Stimulated activated CD8-positive, alpha-beta memory T cell treated with anti-CD3 and anti-CD28 coated beads, Interleukin-15, amount 100 ng/mL, for 1 hour (primary cell): Measurements from ENCODE around the gene CASP8AP2.
"Not testable (repeated sequence)": the region's sequence is repeated elsewhere in the genome, so short reads cannot be mapped to it uniquely, and the experiment has no call there.

ENCODE experiments used
- DNase-seq: peaks from one replicate; pipeline ENCODE4 v3.0.0-alpha.2; 2020; ENCODE audit warnings: low read depth

Gene CASP8AP2

DNA sequence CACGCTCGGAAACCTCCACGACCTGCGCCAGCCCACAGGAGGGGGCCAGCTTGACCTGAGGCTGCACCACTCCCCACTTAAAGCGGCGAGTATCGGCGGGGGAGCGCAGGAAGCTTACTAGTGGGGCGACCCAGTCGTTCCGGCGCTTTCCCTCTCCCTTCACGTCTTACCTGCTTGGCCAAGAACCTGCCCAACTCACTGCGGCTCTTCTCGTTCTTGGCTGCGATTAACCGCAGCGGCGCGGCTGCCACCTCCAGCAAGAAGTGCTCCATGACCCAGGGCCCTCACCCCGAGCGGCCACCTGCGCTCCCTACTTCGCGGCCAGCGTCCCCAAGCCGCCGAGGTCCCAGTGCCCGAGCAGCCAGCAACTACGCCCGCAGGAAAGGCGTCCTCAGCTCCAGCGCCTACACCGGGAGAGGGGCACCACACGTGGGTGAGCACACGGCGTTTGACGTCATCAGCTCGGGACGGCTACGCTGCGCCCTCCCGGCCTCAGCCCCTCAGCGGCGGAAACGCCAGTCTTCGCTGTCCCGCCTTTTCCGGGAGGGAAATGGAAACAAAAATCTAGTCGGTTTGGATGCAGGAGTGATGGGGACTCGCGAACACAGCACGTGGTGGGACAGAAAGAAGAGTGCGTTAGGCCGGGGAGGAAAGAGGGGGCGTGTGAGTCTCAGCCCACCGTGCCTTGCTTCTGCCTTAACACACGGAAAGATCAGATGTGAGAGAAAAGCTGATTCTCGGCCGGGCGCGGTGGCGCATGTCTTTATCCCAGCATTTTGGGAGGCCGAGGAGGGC, 10.1 kb upstream of the CASP8AP2 start, which contains the start of gene MDN1:
MDN1 (minus strand) TSS at position 459 of the 795 bp plus-strand sequence; CDS start at position 272, 187 bp downstream.
- DNase-seq: peak; percentile 74

DNA sequence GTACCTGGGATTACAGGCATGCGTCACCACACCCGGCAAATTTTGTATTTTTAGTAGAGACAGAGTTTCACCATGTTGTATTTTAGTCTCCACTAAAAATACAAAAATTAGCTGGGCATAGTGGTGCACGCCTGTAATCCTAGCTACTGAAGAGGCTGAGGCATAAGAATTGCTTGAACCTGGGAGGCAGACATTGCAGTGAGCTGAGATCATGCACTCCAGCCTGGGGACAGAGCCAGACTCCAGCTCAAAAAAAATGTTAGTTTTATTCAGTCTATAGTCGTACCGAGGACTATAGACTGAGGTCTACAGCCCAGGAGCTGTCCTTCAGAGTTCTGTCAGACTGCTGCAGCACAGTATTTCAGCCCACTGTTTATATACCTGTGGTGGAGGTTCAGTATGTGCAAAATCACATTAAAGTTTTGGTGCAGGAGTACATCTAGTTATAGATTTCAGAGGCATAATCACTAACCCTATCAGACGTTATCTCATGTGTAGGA, 3.6 kb upstream of the CASP8AP2 start:
- DNase-seq: no peak

DNA sequence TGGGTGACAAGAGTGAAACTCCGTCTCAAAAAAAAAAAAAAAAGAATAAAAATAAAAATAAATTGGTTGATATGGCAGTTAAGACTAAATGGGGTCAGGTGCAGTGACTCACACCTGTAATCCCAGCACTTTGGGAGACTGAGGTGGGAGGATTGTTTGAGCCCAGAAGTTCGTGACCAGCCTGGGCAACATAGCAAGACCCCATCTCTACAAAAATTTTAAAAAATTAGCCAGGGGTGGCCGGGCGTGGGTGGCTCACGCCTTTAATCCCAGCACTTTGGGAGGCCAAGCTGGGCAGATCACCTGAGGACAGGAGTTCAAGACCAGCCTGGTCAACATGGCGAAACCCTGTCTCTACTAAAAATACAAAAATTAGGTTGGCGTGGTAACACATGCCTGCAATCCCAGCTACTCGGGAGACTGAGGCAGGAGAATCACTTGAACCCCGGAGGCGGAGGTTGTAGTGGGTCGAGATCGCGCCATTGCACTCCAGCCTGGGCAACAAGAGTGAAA, 1.1 kb upstream of the CASP8AP2 start:
- DNase-seq: not testable (repeated sequence)

DNA sequence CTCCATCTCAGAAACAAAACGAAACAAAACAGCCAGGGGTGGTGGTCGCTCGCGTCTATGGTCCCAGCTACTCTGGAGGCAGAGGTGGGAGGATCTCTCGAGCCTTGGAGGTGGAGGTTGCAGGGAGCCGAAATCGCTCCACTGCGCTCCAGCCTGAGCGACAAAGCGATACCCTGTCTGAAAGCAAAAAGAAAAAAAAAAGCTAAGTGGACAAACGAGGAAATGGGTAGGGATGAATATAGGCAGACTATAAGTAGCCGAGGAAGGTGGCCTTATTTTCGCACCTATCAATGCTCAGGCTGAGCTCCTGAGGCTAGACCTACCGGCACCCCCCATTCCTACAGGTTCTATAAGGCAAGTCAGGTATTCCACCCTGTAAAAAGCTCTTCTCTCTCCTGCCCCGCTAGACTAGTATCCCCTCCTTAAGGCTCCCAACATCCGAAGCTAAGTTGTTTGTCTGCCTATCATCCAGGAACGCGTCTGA, 650 bp upstream of the CASP8AP2 start:
- peak; percentile 4 for DNase-seq

DNA sequence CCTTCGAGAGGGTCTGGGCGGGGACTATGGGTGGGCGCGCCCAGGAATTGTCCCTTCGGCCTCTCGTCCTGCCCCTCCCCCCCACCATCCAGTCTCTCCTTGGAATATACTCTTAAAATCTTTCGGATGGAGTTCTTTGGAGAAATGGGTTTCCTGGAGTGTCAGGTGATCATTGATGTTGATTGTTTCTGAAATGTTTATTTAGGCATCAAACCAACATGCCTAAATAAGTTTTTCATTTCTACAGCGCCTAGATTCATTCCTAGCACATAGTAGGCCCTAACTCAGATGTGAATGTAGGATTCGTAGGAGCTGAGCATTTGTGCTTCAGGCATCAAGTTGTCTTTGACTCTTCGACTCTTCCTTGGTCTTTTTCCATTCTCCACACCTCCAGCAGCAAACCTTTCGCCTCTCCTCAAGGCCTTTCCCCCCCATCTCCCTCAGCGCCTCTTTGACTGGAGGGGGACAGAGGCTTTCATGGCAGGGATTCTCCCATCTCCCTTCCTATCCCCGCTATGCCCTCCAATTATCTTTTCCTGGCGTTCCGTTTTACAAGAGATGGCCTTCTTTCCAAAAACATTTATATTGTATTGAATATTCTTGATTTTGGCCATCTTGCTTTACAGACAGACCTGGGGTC, 610 bp downstream of the CASP8AP2 start:
- no peak for DNase-seq

DNA sequence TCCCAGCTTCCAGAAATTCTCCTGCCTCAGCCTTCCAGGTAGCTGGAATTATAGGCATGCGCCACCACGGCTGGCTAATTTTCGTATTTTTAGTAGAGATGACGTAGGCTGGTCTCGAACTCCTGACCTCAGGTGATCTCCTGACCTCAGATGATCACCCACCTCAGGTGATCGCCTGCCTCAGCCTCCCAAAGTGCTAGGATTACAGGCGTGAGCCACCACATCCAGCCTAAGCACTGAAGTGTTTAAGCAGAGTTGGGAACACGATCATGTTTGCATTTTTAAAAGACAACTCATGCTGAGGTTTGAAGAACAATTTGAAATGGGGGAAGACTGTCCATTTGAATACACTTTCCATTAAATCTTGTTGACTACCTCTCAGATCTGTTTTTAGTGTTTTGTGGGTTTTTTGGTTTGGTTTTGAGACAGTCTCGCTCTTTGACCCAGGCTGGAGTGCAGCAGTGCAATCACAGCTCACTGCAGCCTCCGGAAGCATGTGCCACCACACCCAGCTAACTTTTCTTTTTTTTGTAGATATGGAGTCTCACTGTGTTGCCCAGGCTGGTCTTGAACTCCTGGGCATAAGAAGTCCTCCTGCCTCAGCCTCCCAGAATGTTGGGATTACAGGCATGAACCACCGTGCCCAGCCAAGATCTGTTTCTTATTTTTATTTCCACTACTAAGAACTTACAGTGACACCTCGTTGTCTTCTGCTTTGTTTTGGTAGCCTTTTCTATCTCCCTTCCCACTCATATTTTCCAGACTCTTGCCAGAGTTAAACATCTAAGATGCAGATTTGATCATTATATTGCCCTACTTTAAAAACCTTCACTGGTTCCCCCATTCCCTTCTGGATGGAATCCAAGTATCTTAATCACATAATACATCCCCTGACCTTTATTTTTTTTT, 5.5 kb downstream of the CASP8AP2 start:
- no peak for DNase-seq

DNA sequence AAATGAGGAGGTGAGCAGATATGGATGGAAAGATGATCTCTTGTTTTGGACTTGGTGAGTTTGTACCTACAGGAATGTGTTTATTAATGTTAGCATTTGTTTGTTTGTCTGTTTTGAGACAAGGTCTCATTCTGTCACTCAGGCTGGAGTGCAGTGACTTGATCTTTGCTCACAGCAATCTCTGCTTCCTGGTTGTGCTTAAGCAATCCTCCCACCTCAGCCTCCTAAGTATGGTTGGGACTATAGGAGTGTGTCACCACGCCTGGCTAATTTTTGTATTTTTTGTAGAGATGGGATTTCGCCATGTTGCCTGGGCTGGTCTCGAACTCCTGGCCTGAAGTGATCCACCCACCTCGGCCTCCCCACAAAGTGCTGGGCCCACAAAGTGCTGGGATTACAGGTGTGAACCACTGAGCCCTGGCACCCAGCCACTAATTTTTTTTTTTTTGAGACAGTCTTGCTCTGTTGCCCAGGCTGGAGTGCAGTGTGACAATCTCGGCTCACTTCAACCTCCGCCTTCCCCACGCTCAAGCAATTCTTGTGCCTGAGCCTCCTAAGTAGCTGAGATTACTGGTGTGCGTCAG, 7.1 kb downstream of the CASP8AP2 start:
- DNase-seq: no peak

DNA sequence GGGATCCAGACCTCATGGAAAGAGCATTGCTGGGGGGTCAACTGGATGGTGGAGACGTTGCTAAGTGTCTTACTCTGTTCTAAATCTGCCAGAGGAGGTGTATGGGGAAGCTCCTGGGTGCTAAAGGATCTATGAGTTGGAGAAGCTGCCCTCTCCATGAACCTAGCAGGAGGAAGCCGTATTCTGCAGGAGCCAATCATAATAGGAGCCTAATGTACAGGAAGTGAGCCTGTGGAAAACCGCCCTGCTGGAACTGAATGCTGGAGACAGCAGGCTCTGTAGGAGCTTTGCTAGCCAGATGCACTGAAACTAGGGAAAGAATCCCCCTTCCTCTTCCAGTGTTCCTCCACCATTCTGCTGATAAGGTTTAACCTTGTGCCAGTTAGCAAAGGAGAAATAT, 10.9 kb downstream of the CASP8AP2 start:
- DNase-seq: no peak

DNA sequence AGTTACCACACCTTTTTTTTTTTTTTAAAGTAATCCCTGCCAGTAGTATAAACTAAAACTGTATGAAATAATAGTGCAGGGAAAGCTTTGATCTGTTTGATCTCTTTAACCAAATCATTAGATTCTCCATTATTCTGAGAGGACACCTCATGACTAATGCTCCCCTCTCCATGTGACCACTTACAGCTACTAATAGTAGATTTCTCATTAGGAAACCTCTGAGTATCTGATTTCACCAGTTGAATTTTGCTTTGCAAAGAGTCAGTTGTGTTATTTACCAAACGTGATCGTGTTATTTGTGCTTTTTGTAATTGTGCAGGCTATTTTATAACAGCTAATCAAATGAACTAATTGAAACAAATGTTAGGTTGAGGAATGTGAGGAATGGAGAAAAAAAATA, 12.5 kb downstream of the CASP8AP2 start:
- no peak for DNase-seq

DNA sequence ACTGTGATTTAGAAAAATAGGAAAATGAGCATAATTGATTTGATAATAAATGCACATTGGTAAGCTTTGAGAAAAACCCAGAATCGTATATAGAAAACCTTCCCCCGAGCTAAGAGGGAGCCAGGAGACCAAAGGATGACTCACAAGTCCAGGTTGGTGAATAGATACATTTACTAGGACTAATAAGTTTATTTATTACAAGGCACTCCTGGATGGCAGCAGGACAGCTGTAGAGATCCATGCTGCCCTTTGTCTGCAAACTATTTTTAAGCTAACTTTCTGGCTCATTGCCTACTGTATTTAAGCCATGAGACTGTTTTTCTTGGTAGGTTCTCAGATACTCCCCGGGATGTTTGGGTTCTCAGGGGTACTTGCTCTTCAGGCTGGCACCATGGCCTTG, 13.4 kb downstream of the CASP8AP2 start:
- no peak for DNase-seq

DNA sequence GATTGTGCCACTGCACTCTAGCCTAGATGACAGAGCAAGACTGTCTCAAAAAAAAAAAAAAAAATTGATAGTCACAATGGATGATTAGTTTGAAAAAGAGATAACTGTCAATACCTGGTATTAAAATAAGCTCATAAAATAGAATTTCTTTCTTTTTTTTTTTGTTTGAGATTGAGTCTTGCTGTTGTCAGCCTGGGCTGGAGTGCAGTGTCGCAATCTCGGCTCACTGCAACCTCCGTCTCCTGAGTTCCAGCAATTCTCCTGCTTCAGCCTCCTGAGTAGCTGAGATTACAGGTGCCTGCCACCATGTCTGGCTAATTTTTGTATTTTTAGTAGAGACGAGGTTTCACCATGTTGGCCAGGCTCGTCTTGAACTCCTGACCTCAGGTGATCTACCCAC, 17.8 kb downstream of the CASP8AP2 start:
- DNase-seq: not testable (repeated sequence)

DNA sequence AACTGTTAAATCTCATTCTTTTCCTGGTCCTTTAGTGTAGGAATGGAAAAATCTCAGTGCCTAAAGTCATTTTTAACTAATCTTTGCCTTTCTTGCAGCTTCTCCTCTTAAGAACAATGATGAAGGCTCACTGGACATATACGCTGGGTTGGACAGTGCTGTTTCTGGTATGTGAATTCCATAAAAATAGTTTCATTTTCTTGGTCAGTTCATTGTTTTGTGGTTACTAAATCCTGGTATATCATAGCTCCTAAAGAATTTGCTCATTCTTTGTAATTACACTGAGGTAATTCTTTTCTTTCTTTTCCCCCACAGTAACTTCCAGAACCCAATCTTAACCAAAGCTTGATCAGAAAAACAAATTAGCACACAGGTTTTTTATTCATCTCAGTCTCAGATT, 23.4 kb downstream of the CASP8AP2 start:
- no peak for DNase-seq

DNA sequence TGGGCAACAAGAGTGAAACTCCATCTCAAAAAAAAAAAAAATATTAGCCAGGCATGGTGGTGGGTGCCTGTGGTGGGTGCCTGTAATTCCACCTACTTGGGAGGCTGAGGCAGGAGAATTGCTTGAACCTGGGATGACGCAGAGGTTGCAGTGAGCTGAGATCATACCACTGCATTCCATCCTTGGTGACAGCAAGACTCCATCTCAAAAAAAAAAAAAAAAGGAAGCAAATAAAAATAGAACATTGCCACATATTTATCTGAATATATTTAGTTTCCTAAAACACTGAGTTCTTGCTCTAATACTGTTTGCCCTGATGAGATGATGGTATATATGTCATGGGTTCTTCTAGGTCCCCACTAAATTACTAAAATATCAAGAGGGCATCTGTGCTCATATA, 28.4 kb downstream of the CASP8AP2 start:
- no peak for DNase-seq

DNA sequence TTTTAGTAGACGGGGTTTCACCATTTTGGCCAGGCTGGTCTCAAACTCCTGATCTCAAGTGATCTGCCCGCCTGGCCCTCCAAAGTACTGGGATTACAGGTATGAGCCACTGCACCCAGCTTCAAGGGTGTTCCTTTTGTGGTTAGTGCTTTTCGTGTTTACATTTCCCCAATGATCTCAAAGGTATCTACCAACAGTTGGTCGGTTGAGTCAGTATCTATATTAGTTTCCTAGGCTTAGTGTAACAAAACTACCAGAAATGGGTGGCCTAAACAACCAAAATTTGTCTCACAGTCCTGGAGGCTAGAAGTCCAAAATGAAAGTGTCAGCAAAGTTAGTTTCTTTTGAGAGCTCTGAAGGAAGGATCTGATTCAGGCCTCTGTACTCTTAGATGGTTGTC, 30.1 kb downstream of the CASP8AP2 start:
- DNase-seq: no peak

DNA sequence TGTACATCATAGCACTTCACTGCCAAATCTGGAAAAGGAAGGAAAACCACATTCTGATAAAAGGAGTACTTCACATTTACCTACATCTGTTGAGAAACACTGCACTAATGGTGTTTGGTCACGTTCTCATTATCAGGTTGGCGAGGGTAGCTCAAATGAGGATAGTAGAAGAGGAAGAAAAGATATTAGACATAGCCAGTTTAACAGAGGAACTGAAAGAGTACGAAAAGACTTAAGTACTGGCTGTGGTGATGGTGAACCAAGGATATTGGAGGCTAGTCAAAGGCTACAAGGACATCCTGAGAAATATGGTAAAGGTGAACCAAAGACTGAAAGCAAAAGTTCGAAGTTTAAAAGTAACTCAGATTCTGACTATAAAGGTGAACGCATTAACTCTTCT, 32.6 kb downstream of the CASP8AP2 start:
- no peak for DNase-seq

DNA sequence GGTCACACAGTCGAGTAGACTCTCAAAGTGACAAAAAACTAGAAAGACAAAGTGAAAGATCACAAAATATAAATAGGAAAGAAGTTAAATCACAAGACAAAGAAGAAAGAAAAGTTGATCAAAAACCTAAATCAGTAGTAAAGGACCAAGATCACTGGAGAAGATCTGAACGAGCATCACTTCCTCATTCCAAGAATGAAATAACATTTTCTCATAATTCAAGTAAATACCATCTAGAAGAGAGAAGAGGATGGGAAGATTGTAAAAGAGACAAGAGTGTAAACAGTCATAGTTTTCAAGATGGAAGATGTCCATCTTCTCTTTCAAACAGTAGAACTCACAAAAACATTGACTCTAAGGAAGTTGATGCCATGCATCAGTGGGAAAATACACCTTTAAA, 33.0 kb downstream of the CASP8AP2 start:
- DNase-seq: no peak

DNA sequence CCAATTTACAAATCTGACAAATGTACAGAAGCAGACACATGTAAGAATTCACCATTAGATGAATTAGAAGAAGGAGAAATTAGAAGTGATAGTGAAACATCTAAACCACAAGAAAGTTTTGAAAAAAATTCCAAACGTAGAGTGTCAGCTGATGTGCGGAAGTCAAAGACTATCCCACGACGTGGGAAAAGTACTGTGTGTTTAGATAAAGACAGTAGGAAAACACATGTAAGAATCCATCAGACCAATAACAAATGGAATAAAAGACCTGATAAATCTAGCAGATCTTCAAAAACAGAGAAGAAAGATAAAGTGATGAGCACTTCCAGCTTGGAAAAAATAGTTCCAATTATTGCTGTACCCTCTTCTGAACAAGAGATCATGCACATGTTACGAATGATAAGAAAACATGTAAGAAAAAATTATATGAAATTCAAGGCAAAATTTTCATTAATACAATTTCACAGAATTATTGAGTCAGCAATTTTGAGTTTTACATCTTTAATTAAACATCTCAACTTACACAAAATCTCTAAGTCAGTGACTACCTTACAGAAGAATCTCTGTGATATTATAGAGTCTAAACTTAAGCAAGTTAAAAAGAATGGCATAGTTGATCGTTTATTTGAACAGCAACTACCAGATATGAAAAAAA, 36.5 kb downstream of the CASP8AP2 start:
- DNase-seq: no peak

DNA sequence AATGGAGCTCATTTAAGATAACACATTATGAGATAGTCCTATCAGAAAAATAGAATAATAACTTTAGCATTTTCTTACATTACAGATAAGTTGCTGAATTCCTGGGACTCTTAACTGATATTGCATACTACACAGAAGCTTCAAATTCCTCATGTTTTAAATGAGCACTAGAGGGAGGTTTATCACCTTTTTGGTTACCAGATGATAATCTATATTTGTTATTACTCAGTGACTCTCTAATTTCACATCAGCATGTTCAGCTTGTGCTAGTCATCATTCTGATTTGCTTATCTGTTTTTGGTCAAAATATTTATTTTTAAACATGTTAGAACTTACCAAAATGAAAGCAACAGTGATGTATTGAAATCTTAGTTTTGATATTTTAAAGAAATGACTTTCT, 44.0 kb downstream of the CASP8AP2 start:
- DNase-seq: no peak

DNA sequence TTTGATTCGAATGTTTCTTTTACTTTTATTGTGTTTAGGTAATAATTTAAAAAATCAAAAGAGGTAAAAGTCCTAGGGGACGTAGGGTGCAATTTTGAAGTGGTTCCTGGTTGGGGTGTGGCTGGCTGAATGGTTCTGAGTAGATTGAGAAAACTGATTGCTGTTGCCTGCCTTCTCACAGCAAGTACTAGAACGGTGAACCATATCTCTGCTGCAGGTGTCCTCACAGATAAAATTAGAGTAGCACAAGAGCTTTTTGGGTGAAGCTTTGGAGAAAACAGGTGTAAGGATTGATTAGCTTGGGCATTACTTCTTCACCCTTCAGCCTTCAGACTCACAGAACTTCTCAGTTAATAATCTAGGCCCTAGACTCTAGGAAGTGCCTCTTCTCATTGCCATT, 44.8 kb downstream of the CASP8AP2 start:
- no peak for DNase-seq

DNA sequence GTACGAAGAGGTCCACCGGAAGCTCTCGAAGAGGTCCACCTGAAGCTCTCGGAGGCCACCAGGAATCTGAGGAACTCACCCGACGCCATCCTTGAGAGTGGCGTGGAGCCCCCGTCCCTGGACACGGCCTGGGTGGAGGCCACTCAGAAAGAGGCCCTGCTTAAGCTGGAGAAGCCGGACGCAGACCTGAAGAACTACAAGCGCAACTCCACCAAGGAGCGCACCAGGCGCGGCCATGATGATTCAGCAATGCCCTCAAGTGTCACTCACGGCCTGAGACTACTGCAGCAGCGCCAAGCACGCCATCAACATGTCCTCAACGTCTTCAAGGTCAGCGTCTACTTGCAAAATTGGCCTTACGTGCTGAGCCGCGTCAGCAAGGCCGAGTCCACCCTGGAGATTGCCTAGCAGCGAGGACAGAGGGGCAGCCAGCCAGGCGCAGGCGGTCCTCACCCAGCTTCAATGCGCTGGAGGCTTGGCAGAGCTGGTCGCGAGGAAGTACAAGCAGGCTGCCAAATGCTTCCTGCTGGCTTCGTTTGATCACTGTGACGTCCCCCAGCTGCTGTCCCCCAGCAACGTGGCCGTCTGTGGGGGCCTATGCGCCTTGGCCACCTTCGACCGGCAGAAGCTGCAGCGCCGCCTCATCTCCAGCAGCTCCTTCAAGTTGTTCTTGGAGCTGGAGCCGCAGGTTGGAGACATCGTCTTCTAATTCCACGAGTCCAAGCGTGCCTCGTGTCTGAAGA, 56.9 kb downstream of the CASP8AP2 start:
- no peak for DNase-seq
